Psoas muscle (tissue), 8 donors: ENCODE results near the gene CCDC12. TPM values are rescaled to one million over a fixed set of nuclear protein-coding genes. Genes with fewer than 3 reads are reported as not detected.
A peak's percentile ranks its signal among the peaks of the same experiment; 100 is the strongest.

Source experiments
- ATAC-seq, 4 donors: fragments of 200-7000 bp; cut with Tn5 transposase; one replicate each; pipeline ENCODE4 v1.9.1; 2020; ENCODE audit warnings: moderate library complexity in 3 of 4, mild to moderate bottlenecking in 2 of 4
- DNase-seq, 2 donors: peaks; one replicate each; pipeline ENCODE4 v3.0.0-alpha.2; 2020
- H3K27ac ChIP-seq: fragments of 200-600 bp; one replicate; pipeline ENCODE4 v1.8.0; 2022
- H3K27me3 ChIP-seq, 3 donors: fragments of 200-600 bp in 1 of 3; one replicate each; pipeline versions ENCODE4 v1.6.1 to v1.8.0; 2013 to 2022; ENCODE audit warnings: low read length in 2 of 3, mild to moderate bottlenecking in 2 of 3, moderate library complexity in 1 of 3; ENCODE audit not compliant: insufficient read depth in 3 of 3
- H3K36me3 ChIP-seq, 2 donors: fragments of 200-600 bp in 1 of 2; one replicate each; pipeline versions ENCODE4 v1.6.1 to v1.8.0; 2013 to 2022; ENCODE audit warnings: low read depth in 1 of 2, mild to moderate bottlenecking in 1 of 2, moderate library complexity in 1 of 2; ENCODE audit not compliant: insufficient read depth in 1 of 2
- H3K4me1 ChIP-seq: fragments of 200-600 bp; one replicate; pipeline ENCODE4 v1.8.0; 2022
- H3K4me3 ChIP-seq: fragments of 200-600 bp; one replicate; pipeline ENCODE4 v1.8.0; 2022; ENCODE audit warnings: mild to moderate bottlenecking
- H3K9me3 ChIP-seq: fragments of 200-600 bp; one replicate; pipeline ENCODE4 v1.8.0; 2022
- CTCF ChIP-seq: fragments of 200-600 bp; IDR thresholded peaks from one replicate; pipeline ENCODE4 v1.8.0; 2022; ENCODE audit warnings: antibody characterized with exemption
- WGBS, 3 donors: extraction: QIAGEN DNeasy Blood & Tissue Kit; methylation state at CpG; one replicate each; pipeline versions ENCODE4 v1.1.6 to v1.1.7; 2013; 5-methylcytosine and 5-hydroxymethylcytosine counted together
- intact Hi-C, 2 donors: fragments of 100-400 bp; cut with DNase I; formaldehyde crosslinking; loops; one replicate each; pipeline versions ENCODE4 v1.11.0 to v1.14.2; 2022
- polyA plus RNA-seq, 3 donors: library from polyadenylated mRNA; stranded (reverse); fragments of 200-250 nt; gene quantifications; one replicate each; pipeline ENCODE4 v1.2.3, GENCODE V29; 2013
- total RNA-seq, 4 donors: library from RNA; stranded (reverse); fragmentation: NEBNext Ultra II Directional in 2 of 4; extraction: Animal tissue kit (Norgen Biotek cat#: 25700) in 2 of 4; gene quantifications; one replicate each; pipeline versions ENCODE4 v1.2.1 to v1.2.4, GENCODE V29; 2021 to 2023
- donor health status: healthy with polysubstance abuse.
- donor health status: DM: no; HTN: no; CAD: no; lungs with moderate emphysema.
- donor health status: Bipolar disorder and iron deficiency.
- donor health status: healthy.
- donor health status: DM: yes; HTN: yes; CAD: no.
- donor health status: DM: no; HTN: no; CAD: no.
- donor health status: DM: no; HTN: no; CAD: no.
- donor health status: DM: yes; HTN: yes; CAD: no.

The CCDC12 gene
- total and polyA plus RNA-seq, 7 donors: 25.1 to 69.8 (median 36.4) TPM

- no peaks in the 10 kb centered on the region for H3K36me3 ChIP-seq
- no peak overlapping the region for H3K27ac ChIP-seq
- TF ChIP-seq CTCF: peak; percentile 80
- no peaks in the 10 kb centered on the region for H3K9me3 ChIP-seq
- DNase-seq (peak; percentile 78 to 85), ATAC-seq (peak; percentile 41 to 57 (median 50))
- H3K27me3 ChIP-seq: peaks cover 0 to 2% (median 0%) of the 10 kb centered on the region in 3 donors
- H3K4me1 ChIP-seq: no peaks in the 10 kb centered on the region
- intact Hi-C loops: loop anchor here (1.0 to 5.0 kb wide), 3 partner anchors 28 to 190 kb away; no protein-coding TSS in a partner anchor
- H3K4me3 ChIP-seq: no peak overlapping the region
- WGBS, 3 donors: 24 to 31% (median 30%) methylated on average over 5 of the region's 5 CpGs
Measured at GRCh38 chr3:46895204-46895660, 81.3 kb downstream of the CCDC12 start.

- ATAC-seq: no peak
- no peak for TF ChIP-seq CTCF
- H3K27ac ChIP-seq: no peak overlapping the region
- peak in 1 of 2 donors; percentile 6 for DNase-seq
- H3K9me3 ChIP-seq: no peaks in the 10 kb centered on the region
- WGBS, 3 donors: 92 to 97% (median 96%) methylated on average over 6 of the region's 6 CpGs
- no peaks in the 10 kb centered on the region for H3K4me1 ChIP-seq
- intact Hi-C loops: loop anchor here in 1 of 2 donors (2.0 kb wide), 1 partner anchor 189 kb away; no protein-coding TSS in a partner anchor
- no peaks in the 10 kb centered on the region for H3K36me3 ChIP-seq
- H3K4me3 ChIP-seq: no peak overlapping the region
- peaks cover 0 to 2% (median 0%) of the 10 kb centered on the region in 3 donors for H3K27me3 ChIP-seq
Measured at GRCh38 chr3:46894256-46894655, 82.3 kb downstream of the CCDC12 start.

GRCh38 chr3:46893763-46894162, 82.8 kb downstream of the CCDC12 start:
- intact Hi-C loops: loop anchor here in 1 of 2 donors (2.0 kb wide), 1 partner anchor 189 kb away; no protein-coding TSS in a partner anchor
- Histone ChIP-seq H3K4me3 (no peak overlapping the region), H3K9me3 (no peaks in the 10 kb centered on the region), H3K36me3 (no peaks in the 10 kb centered on the region), H3K27ac (no peak overlapping the region), H3K27me3 (peaks cover 0 to 2% (median 0%) of the 10 kb centered on the region in 3 donors), H3K4me1 (no peaks in the 10 kb centered on the region)
- no peak for TF ChIP-seq CTCF
- ATAC-seq (no peak), DNase-seq (peak; percentile 12 to 43)
- 65 to 76% (median 68%) methylated on average over 9 of the region's 9 CpGs for WGBS, 3 donors

- no peaks in the 10 kb centered on the region for H3K36me3 ChIP-seq
- ATAC-seq: no peak
- 67 to 77% (median 71%) methylated on average over 5 to 6 of the region's 6 CpGs for WGBS, 3 donors
- no peak overlapping the region for H3K27ac ChIP-seq
- no peak overlapping the region for H3K4me3 ChIP-seq
- peak in 1 of 2 donors; percentile 60 for DNase-seq
- H3K9me3 ChIP-seq: no peaks in the 10 kb centered on the region
- intact Hi-C loops: no loop called here
- H3K27me3 ChIP-seq: peaks cover 0 to 2% (median 0%) of the 10 kb centered on the region in 3 donors
- H3K4me1 ChIP-seq: no peaks in the 10 kb centered on the region
- no peak for TF ChIP-seq CTCF
Measured at GRCh38 chr3:46893146-46893748, 83.3 kb downstream of the CCDC12 start.
